IPS-18c (cell line): ENCODE results near the gene EOGT.

Source experiments
- H3K4me3 ChIP-seq: 2 replicates; pipeline ENCODE4 v1.7.0; 2013; ENCODE audit warnings: low read depth, mild to moderate bottlenecking, low read length, moderate library complexity; ENCODE audit not compliant: insufficient read depth
- H3K9me3 ChIP-seq: one replicate; pipeline ENCODE4 v1.6.1; 2013; ENCODE audit warnings: mild to moderate bottlenecking, low read length, moderate library complexity; ENCODE audit not compliant: control insufficient read depth, insufficient read depth

EOGT gene

GRCh38 chr3:68984011-68984530 lies 29.4 kb downstream of the EOGT start:
- Histone ChIP-seq H3K4me3 (no peak overlapping the region), H3K9me3 (no peaks in the 10 kb centered on the region)

- no peaks in the 10 kb centered on the region for H3K9me3 ChIP-seq
- H3K4me3 ChIP-seq = no peak overlapping the region
These were observed 35.9 kb downstream of the EOGT start for GRCh38 chr3:68977486-68978167.

- H3K4me3 ChIP-seq = no peak overlapping the region
- H3K9me3 ChIP-seq = no peaks in the 10 kb centered on the region
These were observed 38.8 kb downstream of the EOGT start for GRCh38 chr3:68974711-68975110.

- Histone ChIP-seq H3K9me3 (no peaks in the 10 kb centered on the region), H3K4me3 (no peak overlapping the region)
These were observed 39.8 kb downstream of the EOGT start for GRCh38 chr3:68973639-68974038.

GRCh38 chr3:68972358-68972979 lies 41.0 kb downstream of the EOGT start:
- H3K9me3 ChIP-seq = no peaks in the 10 kb centered on the region
- no peak overlapping the region for H3K4me3 ChIP-seq

GRCh38 chr3:68964694-68965093 lies 48.8 kb downstream of the EOGT start:
- no peaks in the 10 kb centered on the region for H3K9me3 ChIP-seq
- no peak overlapping the region for H3K4me3 ChIP-seq

- Histone ChIP-seq H3K4me3 (no peak overlapping the region), H3K9me3 (no peaks in the 10 kb centered on the region)
These were observed 49.6 kb downstream of the EOGT start for GRCh38 chr3:68963891-68964290.

- H3K9me3 ChIP-seq = no peaks in the 10 kb centered on the region
- H3K4me3 ChIP-seq = no peak overlapping the region
These were observed 50.1 kb downstream of the EOGT start for GRCh38 chr3:68963376-68963775.

GRCh38 chr3:68958932-68959331 lies 54.6 kb downstream of the EOGT start:
- Histone ChIP-seq H3K9me3 (no peaks in the 10 kb centered on the region), H3K4me3 (no peak overlapping the region)

GRCh38 chr3:68957895-68958294 lies 55.6 kb downstream of the EOGT start:
- H3K9me3 ChIP-seq = no peaks in the 10 kb centered on the region
- no peak overlapping the region for H3K4me3 ChIP-seq

- no peak overlapping the region for H3K4me3 ChIP-seq
These were observed 59.6 kb downstream of the EOGT start for GRCh38 chr3:68953816-68954444.

GRCh38 chr3:68945225-68945624 lies 68.3 kb downstream of the EOGT start:
- Histone ChIP-seq H3K9me3 (no peaks in the 10 kb centered on the region), H3K4me3 (no peak overlapping the region)

More at GRCh38 chr3:68953816-68954444, 59.6 kb downstream of the EOGT start:
- H3K9me3 ChIP-seq = no peaks in the 10 kb centered on the region

GRCh38 chr3:68943753-68944500 lies 69.6 kb downstream of the EOGT start:
- Histone ChIP-seq H3K9me3 (no peaks in the 10 kb centered on the region), H3K4me3 (no peak overlapping the region)

GRCh38 chr3:68941055-68941454 lies 72.4 kb downstream of the EOGT start:
- Histone ChIP-seq H3K4me3 (no peak overlapping the region), H3K9me3 (no peaks in the 10 kb centered on the region)

- no peaks in the 10 kb centered on the region for H3K9me3 ChIP-seq
- H3K4me3 ChIP-seq = no peak overlapping the region
These were observed 76.6 kb downstream of the EOGT start for GRCh38 chr3:68936856-68937255.

- no peak overlapping the region for H3K4me3 ChIP-seq
- no peaks in the 10 kb centered on the region for H3K9me3 ChIP-seq
These were observed 77.7 kb downstream of the EOGT start for GRCh38 chr3:68935778-68936177.

- Histone ChIP-seq H3K9me3 (no peaks in the 10 kb centered on the region), H3K4me3 (peak overlapping the region; percentile 71)
These were observed 81.9 kb downstream of the EOGT start for GRCh38 chr3:68931406-68932149.
